Endothelial cell (in vitro differentiated cells): ENCODE measurements around the gene PIEZO1. TPM values are rescaled to one million over a fixed set of nuclear protein-coding genes. Genes with fewer than 3 reads are reported as not detected.

Source experiments
- DNase-seq: peaks from one replicate; pipeline ENCODE4 v3.0.0; 2021; ENCODE audit warnings: low spot score
- H3K27ac Mint-ChIP-seq: one replicate; pipeline ENCODE4 v1.8.0; 2021; ENCODE audit warnings: mixed read lengths, inconsistent platforms; ENCODE audit not compliant: unreplicated experiment
- H3K27me3 Mint-ChIP-seq: one replicate; pipeline ENCODE4 v1.8.0; 2021; ENCODE audit warnings: mild to moderate bottlenecking, moderate library complexity, mixed read lengths, inconsistent platforms; ENCODE audit not compliant: unreplicated experiment
- H3K36me3 Mint-ChIP-seq: one replicate; pipeline ENCODE4 v1.8.0; 2021; ENCODE audit warnings: mild to moderate bottlenecking, low read depth, mixed read lengths, inconsistent platforms; ENCODE audit not compliant: unreplicated experiment
- H3K4me1 Mint-ChIP-seq: one replicate; pipeline ENCODE4 v1.8.0; 2021; ENCODE audit warnings: mild to moderate bottlenecking, mixed read lengths, inconsistent platforms; ENCODE audit not compliant: unreplicated experiment
- H3K4me3 Mint-ChIP-seq: one replicate; pipeline ENCODE4 v1.8.0; 2021; ENCODE audit warnings: mild to moderate bottlenecking, mixed read lengths, inconsistent platforms; ENCODE audit not compliant: unreplicated experiment
- H3K9me3 Mint-ChIP-seq: one replicate; pipeline ENCODE4 v1.8.0; 2021; ENCODE audit warnings: mixed read lengths, inconsistent platforms; ENCODE audit not compliant: unreplicated experiment
- total RNA-seq: library from RNA; stranded (reverse); fragmentation: NEBNext Ultra II Directional; extraction: Animal tissue kit (Norgen Biotek cat#: 25700); gene quantifications from one replicate; pipeline ENCODE4 v1.2.1, GENCODE V29; 2021; ENCODE audit not compliant: unreplicated experiment
- TF ChIP-seq, protein P1 (sequence below): fragments of 200-600 bp; sonication (generic); IDR thresholded peaks from one replicate; pipeline ENCODE4 v1.5.0; 2021; ENCODE audit warnings: antibody characterized with exemption; ENCODE audit not compliant: unreplicated experiment

Gene PIEZO1
- total RNA-seq, 1 donor from 2014 or later, result 428 TPM

DNA sequence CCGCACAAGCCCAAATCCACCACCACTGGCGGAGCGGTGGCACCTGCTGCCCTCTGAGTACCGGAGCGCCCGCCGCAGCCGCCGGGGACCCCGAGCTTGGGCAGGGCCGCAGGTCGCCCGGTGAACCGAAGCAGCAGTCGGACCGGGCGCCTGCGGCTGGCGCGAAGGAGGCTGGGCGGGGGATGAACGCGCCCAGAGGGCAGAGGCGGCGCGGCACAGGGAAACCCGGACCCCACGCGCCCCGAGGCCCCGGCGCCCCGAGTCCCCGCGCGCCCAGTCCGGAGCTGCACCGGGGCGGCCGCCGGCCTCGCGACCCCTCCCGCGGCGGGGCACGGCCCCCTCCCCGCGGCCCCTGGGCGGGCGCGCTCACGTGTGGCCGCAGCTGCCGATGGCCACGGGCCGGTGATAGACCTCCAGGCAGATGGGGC, 79.2 kb downstream of the PIEZO1 start:
- DNase-seq, result no peak
- Mint-ChIP-seq H3K36me3 (peaks cover 17% of the 10 kb centered on the region), H3K27ac (peak overlapping the region; percentile 93), H3K4me1 (peaks cover 47% of the 10 kb centered on the region), H3K9me3 (no peaks in the 10 kb centered on the region), H3K4me3 (peak overlapping the region; percentile 95), H3K27me3 (peaks cover 28% of the 10 kb centered on the region)
- TF ChIP-seq, protein P1, sequence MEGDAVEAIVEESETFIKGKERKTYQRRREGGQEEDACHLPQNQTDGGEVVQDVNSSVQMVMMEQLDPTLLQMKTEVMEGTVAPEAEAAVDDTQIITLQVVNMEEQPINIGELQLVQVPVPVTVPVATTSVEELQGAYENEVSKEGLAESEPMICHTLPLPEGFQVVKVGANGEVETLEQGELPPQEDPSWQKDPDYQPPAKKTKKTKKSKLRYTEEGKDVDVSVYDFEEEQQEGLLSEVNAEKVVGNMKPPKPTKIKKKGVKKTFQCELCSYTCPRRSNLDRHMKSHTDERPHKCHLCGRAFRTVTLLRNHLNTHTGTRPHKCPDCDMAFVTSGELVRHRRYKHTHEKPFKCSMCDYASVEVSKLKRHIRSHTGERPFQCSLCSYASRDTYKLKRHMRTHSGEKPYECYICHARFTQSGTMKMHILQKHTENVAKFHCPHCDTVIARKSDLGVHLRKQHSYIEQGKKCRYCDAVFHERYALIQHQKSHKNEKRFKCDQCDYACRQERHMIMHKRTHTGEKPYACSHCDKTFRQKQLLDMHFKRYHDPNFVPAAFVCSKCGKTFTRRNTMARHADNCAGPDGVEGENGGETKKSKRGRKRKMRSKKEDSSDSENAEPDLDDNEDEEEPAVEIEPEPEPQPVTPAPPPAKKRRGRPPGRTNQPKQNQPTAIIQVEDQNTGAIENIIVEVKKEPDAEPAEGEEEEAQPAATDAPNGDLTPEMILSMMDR, result no peak

DNA sequence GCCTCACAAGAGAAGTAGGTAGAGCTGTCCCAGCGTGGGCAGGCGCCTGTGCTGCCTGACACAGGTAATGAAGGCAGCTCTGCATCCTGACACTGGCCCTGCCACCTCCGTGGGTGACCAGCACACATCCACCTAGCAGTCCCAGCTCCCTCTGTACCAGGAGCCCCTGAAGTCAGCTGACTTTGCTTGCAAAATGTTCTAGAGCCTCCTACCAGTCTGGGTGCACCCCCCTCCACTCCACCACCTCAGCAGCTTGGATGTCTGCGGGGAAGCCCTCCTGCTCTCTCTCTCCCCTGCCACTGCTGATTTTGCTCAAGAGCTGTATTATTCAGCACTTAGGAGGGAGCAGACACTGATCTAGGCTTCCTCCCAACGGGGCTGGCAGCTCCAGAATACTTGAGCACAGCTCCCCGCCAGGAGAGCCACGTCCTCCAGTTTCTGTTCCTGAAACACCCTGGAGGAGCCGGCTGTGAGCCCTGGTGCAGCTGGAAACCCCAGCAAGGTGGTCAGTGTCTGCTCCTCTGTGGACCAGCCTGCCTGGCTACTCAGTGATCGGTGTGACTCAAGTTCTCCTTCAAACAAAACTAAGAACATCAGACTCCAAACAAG, 79.8 kb downstream of the PIEZO1 start:
- Mint-ChIP-seq H3K4me3 (peak overlapping the region; percentile 95), H3K36me3 (peaks cover 17% of the 10 kb centered on the region), H3K27ac (peak overlapping the region; percentile 98), H3K27me3 (peaks cover 27% of the 10 kb centered on the region), H3K9me3 (no peaks in the 10 kb centered on the region), H3K4me1 (peaks cover 49% of the 10 kb centered on the region)
- DNase-seq, result no peak
- TF ChIP-seq, protein P1, result no peak

- TF ChIP-seq, protein P1, result no peak
- H3K36me3 Mint-ChIP-seq, result peaks cover 22% of the 10 kb centered on the region
- H3K27ac Mint-ChIP-seq, result peak overlapping the region; percentile 98
Measured at GRCh38 chr16:88703486-88704309, 81.3 kb downstream of the PIEZO1 start.

DNA sequence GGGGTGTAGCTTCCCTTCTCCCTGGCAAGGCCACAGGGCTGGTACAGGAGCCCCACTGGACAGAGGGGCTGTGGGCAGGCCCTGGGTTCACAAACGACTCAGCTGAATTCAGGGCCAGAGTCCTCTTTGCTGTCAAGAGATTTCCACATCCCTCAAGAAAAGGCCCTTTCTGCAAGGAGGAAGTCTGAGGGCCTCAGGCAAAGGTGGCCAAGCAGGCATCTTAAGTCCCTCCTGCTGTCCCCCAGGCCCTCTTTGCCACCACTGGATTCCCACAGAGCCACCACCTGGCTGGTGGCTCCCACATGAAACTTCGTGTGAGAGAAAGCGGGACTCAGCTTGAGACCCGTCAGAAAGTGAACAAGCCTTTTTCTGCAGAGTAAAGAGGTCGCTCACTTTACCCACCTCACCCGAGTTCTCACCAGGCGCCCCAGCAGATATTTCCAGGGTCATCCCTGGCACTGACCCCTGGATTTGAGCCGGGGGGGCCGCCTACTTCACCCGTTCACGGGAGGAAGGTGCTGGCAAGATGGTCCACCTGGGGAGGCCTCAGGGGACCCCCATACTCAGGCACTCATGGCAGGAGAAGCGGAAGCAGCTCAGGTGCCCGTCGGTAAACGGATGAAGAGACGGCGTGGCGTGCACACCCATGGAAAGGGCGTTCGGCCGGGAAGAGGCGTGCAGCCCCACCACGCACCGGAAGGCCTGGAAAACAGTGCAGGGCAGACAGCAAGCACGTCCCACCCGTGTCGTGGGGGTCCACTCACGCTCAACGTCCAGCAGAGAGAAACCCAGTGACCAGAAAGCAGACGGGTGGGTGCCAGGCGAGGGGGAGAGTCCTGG, 82.4 kb downstream of the PIEZO1 start:
- Mint-ChIP-seq H3K9me3 (no peaks in the 10 kb centered on the region), H3K4me1 (peaks cover 57% of the 10 kb centered on the region), H3K4me3 (peak overlapping the region; percentile 76), H3K27ac (peak overlapping the region; percentile 98), H3K36me3 (peaks cover 24% of the 10 kb centered on the region), H3K27me3 (peaks cover 28% of the 10 kb centered on the region)
- no peak for DNase-seq
- TF ChIP-seq, protein P1, result no peak

More at GRCh38 chr16:88703486-88704309, 81.3 kb downstream of the PIEZO1 start:
- peaks cover 55% of the 10 kb centered on the region for H3K4me1 Mint-ChIP-seq
- DNase-seq, result no peak
- no peaks in the 10 kb centered on the region for H3K9me3 Mint-ChIP-seq
- peaks cover 29% of the 10 kb centered on the region for H3K27me3 Mint-ChIP-seq
- peak overlapping the region; percentile 88 for H3K4me3 Mint-ChIP-seq
